Measurements from ENCODE around the gene BRD4. TPM values are rescaled to one million over a fixed set of nuclear protein-coding genes. Genes with fewer than 3 reads are reported as not detected.

Gene BRD4
- total RNA-seq, 2 experiments from 2014 or later: 33.6 to 143 TPM

DNA sequence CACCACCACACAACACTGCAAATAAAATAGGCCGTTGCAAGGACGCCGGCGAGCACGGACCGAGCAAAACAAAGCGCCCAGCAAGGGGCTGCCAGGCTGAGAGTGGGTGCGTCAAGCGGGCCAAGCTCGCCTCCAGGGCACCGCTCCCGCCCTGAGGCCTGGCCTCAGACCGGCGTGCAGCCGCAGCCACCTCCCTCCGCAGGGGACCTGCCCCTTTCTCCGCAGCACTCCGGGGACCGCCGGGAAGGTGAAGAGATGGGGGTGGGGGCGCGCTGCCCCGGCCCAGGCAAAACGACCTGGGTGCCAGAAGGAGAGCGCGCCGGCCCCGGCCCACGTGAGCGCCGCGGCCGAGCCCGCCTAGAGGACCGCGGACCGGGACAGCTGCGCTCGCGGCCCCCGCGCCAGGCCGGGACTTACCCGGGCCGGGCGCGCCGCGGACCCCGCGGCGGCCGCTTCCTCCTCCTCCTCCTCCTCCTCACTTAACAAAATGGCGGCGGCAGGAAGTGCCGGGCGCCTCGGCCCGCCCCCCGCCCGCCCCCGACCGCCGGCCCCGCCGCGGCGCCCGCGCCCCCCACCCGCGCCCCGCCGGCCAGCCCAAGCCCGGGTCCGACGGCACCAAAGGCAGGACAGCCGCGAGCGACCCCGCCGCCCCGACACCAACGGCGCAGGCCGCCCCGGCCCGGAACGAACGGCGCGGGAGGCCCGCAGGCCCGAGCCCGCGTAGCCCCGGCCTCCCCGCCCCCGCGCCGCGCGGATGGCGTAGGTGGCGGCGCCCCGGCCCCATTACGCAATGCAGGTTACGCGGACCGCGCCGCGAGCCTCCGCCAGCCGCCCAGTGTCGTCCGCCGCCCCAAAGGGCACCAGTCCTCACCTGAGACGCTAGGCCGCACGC lies 674 bp downstream of the BRD4 start:
- no peak for TF ChIP-seq EZH2phosphoT487 (IDR thresholded peaks at IDR 0.05; ENCODE audit: borderline replicate concordance, low read depth, low read length)
- TF ChIP-seq, protein P1, sequence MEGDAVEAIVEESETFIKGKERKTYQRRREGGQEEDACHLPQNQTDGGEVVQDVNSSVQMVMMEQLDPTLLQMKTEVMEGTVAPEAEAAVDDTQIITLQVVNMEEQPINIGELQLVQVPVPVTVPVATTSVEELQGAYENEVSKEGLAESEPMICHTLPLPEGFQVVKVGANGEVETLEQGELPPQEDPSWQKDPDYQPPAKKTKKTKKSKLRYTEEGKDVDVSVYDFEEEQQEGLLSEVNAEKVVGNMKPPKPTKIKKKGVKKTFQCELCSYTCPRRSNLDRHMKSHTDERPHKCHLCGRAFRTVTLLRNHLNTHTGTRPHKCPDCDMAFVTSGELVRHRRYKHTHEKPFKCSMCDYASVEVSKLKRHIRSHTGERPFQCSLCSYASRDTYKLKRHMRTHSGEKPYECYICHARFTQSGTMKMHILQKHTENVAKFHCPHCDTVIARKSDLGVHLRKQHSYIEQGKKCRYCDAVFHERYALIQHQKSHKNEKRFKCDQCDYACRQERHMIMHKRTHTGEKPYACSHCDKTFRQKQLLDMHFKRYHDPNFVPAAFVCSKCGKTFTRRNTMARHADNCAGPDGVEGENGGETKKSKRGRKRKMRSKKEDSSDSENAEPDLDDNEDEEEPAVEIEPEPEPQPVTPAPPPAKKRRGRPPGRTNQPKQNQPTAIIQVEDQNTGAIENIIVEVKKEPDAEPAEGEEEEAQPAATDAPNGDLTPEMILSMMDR (conservative IDR thresholded peaks at IDR 0.05; ENCODE audit: low read length): no peak
- peak overlapping the region; percentile 100 for H3K4me3 ChIP-seq (ENCODE audit: low read depth, low read length, poor library complexity, severe bottlenecking)
- H3K27ac ChIP-seq (ENCODE audit: low read depth, low read length, poor library complexity, severe bottlenecking): peak overlapping the region; percentile 66
- peak overlapping the region; percentile 98 for H3K4me2 ChIP-seq (ENCODE audit: low read length)
- H4K20me1 ChIP-seq (ENCODE audit: insufficient read depth, low read length): peaks cover 41% of the 10 kb centered on the region
- H3K9me3 ChIP-seq (ENCODE audit: low read length): no peaks in the 10 kb centered on the region
- peaks cover 60% of the 10 kb centered on the region for H3K4me1 ChIP-seq (ENCODE audit: insufficient read depth, low read length, poor library complexity, severe bottlenecking)
- BruUV-seq (replicated peaks): no TSS peak
- no peaks in the 10 kb centered on the region for H3K9me2 ChIP-seq (ENCODE audit: insufficient read depth, low read length)
- ChIA-PET POLR2A (interaction anchor here (1.2 kb wide), 1 partner anchor 47 kb away, joined by 3 read pairs; no protein-coding TSS in a partner anchor), CTCF (ENCODE audit: unreplicated experiment) (no interaction called here)
- no peak overlapping the region for H2AFZ ChIP-seq (ENCODE audit: low read length)
- intact Hi-C loops (cut with micrococcal nuclease; ENCODE audit: unreplicated experiment): loop anchor here (2.0 to 5.0 kb wide), 4 partner anchors 39 to 226 kb away; partner anchors contain the start of gene AKAP8L
- H3K79me2 ChIP-seq (ENCODE audit: insufficient read depth, low read depth, low read length): peaks cover 63% of the 10 kb centered on the region
- H3K36me3 ChIP-seq (ENCODE audit: insufficient read depth, low read length): peaks cover 34% of the 10 kb centered on the region
- DNase-seq (ENCODE audit: low spot score): peak; percentile 71

DNA sequence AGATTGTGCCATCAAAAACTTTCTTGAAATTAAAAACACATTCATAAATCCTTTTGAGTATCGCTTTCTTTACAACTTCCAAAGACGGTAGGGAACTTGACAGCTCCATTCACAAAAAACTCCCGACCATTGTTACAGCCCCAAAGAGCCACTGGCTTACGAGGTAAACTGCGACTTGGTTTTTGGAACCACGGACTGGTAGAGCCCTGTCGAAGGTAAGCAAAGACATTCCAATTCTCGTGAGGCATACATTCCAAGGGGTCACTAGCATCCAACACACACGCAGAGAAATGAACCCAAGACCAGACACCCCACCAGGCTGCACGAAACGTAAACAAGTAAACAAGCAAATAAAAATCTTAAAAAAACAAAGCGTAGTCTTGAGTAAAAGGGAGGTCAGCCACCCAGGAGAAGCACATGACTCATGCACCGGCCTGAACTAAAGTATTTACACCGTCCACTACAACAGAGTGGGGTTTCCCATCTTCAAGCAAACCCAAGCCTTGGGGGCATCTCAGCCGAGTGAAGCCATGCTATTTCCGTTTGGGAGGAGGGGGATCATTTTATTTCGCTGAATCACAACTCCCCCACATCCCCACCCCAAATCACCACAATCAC lies 1.4 kb downstream of the BRD4 start:
- intact Hi-C loops (cut with micrococcal nuclease; ENCODE audit: unreplicated experiment): loop anchor here (2.0 to 5.0 kb wide), 3 partner anchors 44 to 226 kb away; partner anchors contain the start of gene AKAP8L
- DNase-seq (ENCODE audit: low spot score): peak; percentile 28
- Histone ChIP-seq H4K20me1 (ENCODE audit: insufficient read depth, low read length) (peaks cover 43% of the 10 kb centered on the region), H3K4me1 (ENCODE audit: insufficient read depth, low read length, poor library complexity, severe bottlenecking) (peaks cover 67% of the 10 kb centered on the region), H3K4me3 (ENCODE audit: low read depth, low read length, poor library complexity, severe bottlenecking) (peak overlapping the region; percentile 100), H2AFZ (ENCODE audit: low read length) (no peak overlapping the region), H3K27ac (ENCODE audit: low read depth, low read length, poor library complexity, severe bottlenecking) (peak overlapping the region; percentile 66), H3K9me3 (ENCODE audit: low read length) (no peaks in the 10 kb centered on the region), H3K79me2 (ENCODE audit: insufficient read depth, low read depth, low read length) (peaks cover 71% of the 10 kb centered on the region), H3K36me3 (ENCODE audit: insufficient read depth, low read length) (peaks cover 36% of the 10 kb centered on the region), H3K4me2 (ENCODE audit: low read length) (peak overlapping the region; percentile 98), H3K9me2 (ENCODE audit: insufficient read depth, low read length) (no peaks in the 10 kb centered on the region)
- ChIA-PET CTCF (ENCODE audit: unreplicated experiment) (no interaction called here), POLR2A (interaction anchor here (0.6 to 1.4 kb wide), 2 partner anchors 10 to 16 kb away, joined by 3 to 4 read pairs; no protein-coding TSS in a partner anchor)
- BruUV-seq (replicated peaks): no TSS peak
- no peak for TF ChIP-seq EZH2phosphoT487 (IDR thresholded peaks at IDR 0.05; ENCODE audit: borderline replicate concordance, low read depth, low read length)
- TF ChIP-seq, protein P1 (conservative IDR thresholded peaks at IDR 0.05; ENCODE audit: low read length): no peak

All from OCI-LY7 (cell line).